GM18526 (cell line): ENCODE results near the gene RALGPS1.

Experiments
- POLR2A ChIP-seq: IDR thresholded peaks from 3 replicates; pipeline ENCODE4 v1.6.1; 2011; ENCODE audit not compliant: insufficient read length; ENCODE audit errors: extremely low read depth

Gene RALGPS1

DNA sequence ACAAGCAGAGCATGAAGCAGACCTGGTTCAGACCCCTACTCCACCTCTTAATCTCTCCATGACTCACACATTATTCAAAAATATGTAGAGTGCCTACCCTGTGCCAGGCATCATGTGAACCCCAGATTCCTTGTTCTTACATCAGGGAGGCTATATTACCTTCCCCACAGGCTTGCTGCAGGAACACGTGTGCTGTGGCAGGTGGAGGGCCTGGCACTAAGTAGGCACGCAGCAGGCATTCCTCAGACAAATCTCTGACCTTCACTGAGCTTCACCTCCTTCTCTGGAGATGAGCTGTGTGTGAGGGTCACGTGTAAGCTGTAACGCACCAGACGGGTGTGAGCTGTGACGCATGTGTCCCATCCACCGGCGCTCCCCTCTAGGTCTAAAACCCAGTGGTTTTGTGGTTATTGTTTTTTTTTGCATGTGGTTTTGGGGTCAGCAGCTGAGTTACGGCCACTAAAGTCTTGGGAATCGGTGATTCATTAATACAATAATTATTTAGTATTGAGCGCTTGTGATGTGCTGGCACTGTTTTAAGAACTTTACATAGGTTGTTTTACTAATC, 177.5 kb downstream of the RALGPS1 start:
- TF ChIP-seq POLR2A = no peak

DNA sequence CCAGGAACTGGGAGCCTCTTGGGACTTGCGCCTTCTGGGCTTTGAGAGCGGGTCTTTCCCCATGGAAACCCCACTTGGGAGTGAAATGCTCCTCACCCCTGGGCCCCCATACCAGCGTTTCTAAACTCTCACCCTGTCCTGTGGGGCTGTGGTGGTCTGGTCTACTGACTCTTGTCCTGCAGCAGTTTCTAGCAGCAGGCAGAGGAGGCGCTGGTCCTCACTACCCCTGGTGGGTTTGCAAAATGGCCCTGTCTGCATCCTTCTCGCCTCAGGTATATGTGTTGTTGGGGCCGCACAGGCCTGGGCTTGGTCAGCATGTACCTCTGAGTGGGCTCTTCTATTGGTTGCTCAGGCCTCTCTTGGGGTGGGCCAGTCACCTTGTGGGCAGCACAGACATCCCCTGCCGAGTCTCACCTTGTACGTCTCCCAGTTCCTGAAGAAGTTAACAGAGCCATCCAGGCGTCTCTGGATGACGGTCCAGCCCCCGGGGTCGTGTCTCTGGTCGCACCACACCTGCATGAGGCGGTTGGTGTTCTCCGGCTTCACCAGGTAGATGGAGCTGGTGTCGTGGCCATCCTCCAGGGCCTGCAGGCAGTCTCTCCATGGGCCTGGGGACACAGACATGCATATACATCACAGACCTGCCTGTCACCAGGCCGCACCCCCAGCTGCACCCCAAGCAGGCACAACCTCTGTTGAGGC, 178.9 kb downstream of the RALGPS1 start:
- TF ChIP-seq POLR2A = no peak

DNA sequence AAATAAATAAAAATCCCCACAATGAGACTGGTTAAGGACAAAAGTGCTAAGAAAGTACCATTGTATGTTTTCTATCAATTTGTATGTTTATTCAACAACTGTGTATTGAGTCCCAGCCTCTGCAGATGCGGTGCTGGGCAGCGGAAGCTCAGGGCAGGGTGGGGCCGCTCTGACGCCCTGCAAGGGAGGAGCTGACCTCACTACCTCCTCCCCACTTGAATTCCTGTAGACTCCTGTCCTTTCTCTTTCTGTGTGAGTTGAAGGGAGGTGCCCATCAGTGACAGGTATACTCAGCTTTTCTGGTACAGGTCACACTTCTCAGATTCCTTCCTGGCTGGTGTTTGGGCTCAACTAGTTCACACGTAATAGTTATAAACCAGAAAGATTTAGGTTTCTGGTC, 180.8 kb downstream of the RALGPS1 start:
- TF ChIP-seq POLR2A = no peak

DNA sequence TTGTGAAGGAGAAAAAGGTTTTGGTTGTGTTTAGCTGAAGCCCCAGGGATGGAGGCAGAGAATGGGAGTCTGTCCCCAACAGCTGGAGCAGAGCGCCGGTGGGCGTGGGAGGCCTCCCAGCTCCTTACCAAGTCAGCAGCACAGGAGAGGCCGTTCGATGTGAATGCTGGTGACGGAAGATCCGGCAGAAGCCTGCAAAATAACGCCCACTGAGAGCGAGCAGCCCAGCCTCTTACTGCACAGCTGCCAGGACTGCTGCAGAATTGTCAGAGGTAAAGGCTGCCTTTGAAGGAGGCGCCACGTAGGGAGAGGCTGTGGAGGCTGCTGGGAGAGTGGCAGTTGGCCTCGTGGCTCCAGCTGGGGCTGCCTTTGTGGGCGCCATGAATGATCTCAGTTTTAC, 181.6 kb downstream of the RALGPS1 start:
- TF ChIP-seq POLR2A = no peak

DNA sequence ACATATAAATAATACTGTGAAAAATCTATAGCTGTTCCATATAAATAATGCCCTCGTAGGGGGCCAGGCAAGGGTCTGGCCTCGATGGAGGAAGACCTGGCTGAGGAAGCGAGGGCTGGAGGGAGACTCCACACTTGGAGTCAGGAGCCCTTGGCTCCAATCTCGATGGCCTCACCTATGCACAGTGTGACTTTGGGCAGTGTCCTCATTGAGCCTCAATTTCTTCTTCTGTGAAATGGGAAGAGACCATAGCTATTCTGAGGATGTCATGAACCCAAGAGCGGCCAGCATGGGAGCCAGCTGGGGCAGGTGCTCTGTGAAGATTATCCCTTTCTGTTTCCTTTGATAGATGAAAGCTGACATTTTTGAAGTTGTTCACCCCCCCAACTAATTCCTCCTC, 183.1 kb downstream of the RALGPS1 start:
- TF ChIP-seq POLR2A = no peak

DNA sequence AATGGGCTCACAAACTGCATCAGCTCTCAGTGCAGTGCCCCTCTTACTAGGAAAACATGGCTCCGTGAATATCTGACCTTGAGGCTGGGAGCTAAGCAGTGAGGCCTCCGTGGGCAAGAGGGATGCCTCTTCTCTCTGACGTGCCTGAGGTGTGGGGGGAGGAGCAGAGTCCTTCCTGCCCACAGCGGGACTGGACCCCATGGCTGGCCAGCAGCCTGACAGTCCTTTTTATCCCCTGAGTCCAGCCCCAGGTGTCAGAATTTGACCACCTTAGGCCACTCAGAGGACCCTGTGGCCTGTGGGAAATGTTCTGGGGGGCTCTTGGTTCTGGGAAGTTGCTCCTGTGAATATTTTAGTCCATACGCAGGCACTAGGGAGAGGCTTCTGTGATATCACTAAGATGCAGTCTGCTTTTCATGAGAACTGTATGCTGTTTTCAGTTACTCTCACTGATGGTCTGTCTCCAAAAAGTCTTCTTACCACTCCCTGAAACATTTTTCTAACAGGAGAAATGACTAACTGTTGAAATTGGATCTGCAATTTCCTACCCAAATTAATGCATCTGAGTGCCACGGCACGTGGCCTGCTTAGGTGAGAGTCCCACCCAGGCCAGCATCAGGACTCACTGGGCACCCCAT, 184.5 kb downstream of the RALGPS1 start:
- no peak for TF ChIP-seq POLR2A

DNA sequence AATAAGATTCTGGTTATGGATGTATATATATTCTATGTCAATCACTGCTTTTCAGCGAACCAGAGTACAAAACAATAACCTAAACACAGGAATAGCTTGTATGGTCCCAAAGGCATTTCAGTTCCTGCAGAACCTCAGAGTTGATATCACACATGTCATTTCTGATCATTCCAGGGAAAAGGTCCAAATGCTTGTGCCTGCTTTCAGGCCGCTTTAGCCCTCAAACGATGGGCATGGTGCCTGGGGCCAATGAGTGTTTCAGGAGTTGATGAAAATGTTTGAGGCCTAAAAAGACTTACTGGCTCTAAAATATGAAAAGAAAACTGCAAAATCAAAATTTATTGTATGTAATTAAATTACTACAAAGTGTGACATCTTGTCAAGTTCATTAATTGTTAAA, 185.1 kb downstream of the RALGPS1 start:
- TF ChIP-seq POLR2A = no peak

DNA sequence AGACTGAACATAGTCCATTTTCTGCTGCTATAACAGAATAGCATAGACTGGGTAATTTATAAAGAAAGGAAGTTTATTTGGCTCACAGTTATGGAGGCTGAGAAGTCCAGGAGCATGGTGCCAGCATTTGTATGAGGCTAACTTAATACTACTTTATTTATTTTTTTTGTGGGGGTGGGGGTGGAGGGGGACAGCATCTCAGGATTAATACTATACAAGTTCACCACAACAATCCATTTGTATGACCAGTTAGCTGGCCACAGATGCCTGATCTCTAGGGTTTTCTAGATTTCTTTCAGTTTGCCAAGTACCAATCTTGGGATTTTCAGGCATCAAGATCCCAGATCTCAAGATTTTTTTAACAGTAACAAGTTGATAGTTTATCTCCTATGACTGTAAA, 187.6 kb downstream of the RALGPS1 start:
- TF ChIP-seq POLR2A = no peak

DNA sequence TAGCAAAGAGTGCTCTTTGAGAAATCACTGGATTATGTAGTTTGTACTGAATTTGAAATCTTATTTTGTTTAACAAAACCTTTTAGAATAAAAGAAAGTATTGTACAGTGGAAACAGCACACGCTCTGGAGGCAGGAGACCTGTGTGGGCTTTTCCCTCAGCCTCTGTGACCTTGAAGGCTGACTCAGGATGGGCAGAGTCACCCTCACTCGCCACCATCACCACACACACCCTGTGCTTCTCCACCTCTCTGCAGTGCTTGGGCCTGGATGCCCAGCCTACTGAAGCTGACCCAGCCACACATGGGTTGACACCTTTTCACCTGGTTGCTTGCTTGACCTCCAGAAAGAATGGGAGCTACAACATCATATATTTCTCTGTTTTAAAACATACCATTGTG, 188.2 kb downstream of the RALGPS1 start:
- TF ChIP-seq POLR2A = no peak

DNA sequence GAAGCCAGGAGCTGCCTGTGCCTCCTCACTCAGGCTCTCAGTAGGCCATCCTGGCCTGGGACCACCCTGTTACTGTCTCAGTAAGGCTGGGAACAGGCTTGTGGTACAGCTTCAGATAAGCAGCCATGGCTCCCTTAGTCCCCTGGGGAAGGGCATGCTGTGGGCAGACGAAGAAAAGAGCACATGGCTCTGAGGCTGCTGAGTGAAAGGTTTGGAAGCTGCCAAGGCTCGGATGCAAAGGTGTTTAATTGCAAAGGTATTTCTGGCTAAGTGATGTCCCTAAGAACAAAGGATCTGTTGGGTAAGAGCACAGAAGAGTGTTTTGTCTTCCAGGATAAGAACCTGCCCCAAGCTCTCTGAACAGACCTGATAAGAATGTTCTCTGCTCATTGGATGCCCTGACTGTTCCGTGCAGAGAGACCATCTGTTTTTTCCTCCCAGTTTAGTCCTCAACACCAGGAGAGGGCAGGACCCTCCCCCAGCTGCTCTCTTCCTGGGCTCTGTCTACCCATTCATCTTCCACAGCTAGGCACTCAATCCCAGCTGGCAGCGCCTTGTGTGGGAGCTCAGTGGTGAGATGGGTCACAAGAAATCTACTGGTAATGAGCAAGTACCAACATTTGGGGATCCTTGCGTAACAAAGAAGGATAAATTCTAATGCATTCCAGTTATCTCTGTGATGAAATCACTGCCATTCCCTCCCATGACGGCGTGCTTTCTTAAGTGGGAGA, 190.2 kb downstream of the RALGPS1 start:
- no peak for TF ChIP-seq POLR2A

DNA sequence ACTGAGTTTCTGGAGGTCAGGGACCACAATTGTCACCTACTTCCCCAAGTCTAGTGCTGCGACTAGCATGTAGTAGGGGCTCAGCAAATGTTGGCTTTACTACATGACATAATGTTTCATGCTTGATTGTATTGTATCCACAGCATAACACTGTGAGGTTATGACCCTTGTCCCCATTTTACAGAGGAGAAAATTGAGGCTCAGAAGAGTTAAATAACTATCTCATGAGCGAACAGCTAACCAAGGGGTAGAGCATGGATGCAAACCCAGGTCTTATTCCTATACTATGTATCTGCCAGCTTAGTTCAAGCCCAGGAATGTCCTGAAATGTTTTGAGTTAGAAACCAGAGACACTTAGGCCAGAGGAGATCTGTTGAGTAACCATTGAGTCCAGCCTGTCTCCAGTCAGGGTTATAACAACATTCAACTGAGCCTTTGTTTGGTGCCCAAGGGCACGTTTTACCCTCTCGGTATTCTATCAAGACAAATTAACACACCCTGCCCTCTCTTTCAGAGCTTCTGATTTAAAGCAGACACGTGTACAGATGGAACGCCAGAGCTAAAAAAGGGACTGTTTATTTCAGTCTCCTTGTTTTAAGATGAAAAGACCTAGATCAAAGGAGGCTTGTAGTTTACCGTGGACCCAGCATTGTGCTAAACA, 191.4 kb downstream of the RALGPS1 start:
- no peak for TF ChIP-seq POLR2A

DNA sequence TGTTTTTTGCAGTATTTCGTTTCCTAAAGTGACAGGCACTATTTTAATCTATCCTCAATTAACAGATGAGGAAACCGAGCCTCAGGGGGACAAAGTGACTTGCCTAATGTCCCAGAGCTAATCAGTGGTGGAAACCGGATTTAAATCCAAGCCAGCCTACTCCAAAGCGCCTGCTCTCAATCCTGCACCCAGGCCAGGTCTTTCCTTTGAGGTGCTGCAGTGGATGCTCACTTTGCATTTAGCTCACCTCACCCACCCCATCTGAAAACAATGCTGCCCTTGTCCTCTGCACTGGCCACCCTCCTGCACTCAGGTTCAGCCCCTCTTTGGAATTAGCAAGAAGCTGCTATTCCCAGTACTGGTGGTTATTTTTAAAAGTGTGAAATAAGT, 191.9 kb downstream of the RALGPS1 start:
- TF ChIP-seq POLR2A = no peak

DNA sequence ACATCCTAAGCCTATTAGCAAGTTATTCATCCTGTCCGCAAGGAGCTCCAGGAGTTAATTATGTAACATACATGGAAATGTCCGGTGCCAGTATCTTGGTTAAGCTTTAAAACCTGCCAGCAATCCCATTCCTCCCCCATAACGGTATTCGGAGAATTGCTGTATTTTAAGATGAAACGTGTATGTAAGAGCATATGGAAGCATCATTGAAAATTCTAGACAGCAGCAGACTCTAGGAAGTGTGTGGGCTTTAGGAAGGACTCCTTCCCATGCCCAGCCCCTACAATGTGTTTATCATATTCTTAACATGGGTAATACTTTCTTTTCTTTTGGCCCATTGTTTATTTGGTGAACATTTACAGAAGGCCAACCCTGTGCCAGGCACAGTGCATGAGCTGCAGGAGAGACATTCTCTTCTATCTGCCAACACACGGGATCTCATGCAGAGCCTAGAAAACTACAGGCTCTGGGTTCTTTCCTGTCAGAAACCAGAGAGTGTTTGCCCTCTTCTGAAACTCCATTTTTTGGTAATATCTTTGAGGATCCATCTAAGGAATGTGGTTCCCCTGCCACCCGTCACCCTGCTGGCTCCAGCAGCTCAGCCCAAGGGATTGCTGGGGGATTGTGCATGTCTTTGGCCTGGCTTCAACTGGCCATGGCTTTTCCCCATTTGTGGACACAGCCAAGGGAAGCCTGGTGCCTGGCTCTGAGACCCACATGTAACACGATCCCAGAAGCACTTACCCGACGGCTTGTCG, 192.8 kb downstream of the RALGPS1 start:
- no peak for TF ChIP-seq POLR2A

DNA sequence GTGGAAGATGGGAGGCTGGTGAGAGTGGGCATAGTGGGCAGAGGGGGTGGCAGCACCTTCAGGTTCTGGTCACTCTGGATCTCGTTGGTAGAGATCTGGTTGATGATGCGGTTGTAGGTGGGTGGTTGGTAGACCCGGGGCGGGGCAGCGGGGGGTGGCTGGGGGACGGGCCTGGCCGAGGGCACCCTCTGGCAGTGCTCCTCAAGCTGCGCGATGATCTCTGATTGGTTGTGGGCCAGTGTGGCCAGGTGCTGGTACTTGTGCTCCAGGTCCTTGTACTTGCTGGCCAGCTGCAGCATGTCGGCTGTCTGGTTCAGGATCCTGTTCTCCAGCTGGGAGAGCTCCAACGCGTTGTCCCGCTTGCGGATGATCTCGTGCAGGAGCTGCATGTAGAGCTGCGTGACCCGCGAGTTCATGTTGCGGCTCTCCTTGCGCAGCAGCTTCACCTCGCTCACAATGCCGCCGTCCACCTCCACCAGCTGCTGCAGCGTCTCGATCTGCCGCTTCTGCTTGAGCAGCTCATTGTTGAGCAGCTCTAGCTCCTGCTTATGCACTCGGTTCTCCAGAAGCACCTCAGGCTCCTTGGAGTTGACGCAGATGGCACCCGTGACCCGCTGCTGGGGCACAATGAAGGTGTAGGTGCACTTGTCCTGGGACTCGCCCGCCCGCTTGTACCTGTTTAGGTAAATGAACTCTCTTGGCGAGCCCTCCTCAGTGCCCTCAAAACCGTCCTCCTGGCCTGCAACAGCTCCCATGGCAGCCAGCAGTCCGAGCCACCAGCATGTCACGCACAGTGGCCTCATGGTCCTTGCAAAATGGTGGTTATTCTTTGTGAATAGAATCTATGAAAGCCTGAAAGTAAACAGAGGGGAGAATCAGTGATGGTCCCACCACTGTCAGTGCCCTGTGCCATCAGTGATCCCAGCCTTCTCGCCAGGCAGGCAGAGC, 193.6 kb downstream of the RALGPS1 start:
- TF ChIP-seq POLR2A = no peak
